Suppressor macrophage treated with lipopolysaccharide for 1 hour (primary cell): ENCODE data around the gene GGCX.

ENCODE experiments used
- DNase-seq, 3 donors: peaks; one replicate each; pipeline ENCODE4 v3.0.0-alpha.2; 2020 to 2022

Gene GGCX

DNA sequence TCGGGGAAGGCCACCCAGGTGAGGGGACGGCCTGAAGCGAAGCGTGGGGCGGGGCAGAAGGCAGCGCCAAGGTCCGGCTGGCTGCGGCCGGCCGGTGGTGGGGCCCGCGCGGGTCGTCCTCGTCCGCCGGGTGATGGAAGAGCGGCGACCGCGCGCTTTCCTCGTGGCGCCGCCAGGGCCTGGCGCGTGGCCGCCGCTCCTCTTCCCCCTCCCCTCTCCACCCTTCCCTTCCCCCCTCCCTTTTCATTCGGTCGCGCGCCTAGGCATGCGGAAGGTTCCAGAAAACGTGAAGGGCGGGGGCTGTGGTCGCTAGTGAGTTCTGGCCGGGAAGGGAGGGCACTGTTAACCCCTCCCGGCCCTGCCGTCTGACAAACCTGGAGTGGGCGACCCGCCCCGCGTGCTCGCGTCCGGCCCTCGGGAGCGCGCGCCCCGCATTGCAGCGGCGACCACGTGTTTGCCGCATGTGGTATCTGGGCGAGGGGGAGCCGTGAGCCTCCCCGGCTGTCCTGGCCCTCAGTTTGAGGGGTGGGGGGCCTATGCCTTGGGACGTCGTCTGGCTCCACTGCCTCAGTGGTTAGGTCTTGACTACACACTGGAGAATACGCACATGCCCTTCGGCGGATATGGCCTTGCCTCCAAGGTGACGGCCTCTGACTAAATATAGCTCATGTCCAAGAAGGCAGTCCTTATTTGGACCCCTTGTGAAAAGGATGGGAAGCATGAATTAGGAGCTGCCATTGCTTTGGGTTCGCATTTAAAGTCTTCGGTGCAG is 21.7 kb downstream of the GGCX start:
- peak; percentile 60 to 83 (median 65) for DNase-seq

DNA sequence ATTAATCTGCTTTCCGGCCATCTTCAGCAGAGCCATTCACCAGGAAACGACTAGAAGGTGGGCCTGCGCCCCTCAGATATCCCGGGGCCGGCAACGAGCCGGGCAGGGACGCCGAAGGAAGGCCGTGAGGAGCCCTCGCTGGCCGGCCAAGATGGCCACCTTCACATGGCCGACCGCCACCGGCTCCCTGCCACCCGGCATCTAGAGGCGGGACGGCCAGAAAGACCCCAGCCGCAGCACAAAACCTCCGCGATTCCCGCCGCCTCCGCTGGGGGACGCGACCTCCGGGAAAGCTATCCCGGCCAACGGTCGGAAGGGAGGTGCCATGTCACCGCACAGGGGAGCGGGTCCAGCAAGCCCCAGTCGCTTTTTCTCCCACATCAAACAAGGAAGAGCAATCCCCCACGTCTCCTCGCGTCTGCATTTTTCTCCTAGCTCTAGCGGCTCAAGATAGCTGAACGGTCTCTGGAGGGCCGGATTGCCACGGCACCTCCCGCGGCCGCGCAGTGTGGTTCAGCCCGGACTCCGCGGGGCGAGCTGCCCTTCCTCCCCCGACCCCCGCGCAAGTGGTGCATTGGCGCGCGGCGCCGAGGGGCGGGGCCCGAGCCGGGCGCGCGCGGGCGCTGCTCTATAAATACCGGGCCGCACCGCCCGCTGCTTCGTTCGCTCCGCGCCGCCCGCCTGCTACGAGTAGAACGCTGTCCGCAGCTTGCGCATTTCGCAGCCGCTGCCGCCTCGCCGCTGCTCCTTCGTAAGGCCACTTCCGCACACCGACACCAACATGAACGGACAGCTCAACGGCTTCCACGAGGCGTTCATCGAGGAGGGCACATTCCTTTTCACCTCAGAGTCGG is 22.6 kb downstream of the GGCX start, which contains the start of gene MAT2A:
MAT2A (plus strand) TSS at position 662 of the 854 bp plus-strand sequence; CDS start at position 782, 120 bp downstream.
- peak; percentile 93 to 98 (median 96) for DNase-seq

DNA sequence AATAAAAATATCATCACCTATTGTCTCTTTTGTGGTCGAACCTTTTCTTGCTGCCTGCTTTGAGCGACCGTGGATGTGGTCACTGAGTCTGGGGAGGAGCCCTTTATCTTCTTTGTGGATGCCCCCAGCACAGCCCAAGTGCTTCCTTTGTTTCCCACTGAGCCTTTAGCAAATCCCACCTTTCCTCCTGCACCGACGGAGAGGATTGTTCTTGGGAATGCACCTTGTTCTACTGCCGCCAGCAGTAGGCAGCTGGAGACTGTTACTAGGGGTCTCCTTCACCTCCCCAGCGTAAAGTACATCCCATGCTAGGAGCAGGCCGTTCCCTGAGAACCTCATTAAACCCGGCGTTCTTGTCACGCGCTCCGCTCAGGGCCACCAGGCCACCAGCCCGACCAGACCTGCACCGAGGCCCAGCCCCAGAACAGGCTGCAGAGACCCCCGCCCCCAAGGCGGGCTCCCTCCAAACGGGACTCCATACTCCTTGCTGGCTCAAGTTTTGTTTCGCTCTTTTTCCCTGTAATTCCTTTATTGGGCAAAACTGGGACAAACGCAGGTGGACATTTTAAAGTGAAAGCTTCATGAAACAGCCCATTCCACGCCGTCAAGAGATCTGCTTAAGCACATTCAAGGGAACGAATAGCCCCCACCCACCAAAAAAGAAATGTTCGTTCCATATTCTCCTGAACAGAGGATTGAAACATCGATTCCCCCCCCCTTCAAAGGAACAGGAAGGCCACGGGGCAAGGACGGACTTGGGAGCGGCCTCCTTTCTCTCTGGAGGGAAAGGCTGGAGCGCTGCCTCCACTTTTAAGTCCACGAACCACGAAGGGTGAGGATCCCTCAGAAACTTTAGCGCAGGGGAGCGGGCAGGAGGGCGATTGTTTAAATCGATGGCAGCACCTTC is 23.4 kb downstream of the GGCX start:
- DNase-seq: peak in 2 of 3 donors; percentile 37 to 49

DNA sequence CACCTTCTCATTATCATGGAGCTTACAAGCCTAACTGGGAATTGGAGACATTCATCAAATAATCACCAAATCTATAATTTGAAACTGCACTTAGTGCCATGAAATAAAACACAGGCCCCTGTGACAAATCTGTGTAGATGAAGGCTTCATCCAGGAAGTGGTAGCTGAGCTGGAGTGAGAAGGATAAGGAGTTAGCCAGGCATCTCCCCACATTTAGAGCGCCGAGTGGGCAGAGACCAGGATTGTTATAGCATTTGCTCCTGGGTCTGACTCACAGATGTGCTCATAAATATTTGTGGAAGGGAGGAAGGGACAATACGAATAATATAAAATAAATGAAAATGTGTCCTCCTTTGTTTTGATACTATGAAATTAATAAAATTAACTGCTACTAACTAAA is 24.8 kb downstream of the GGCX start:
- peak; percentile 50 to 60 (median 51) for DNase-seq

DNA sequence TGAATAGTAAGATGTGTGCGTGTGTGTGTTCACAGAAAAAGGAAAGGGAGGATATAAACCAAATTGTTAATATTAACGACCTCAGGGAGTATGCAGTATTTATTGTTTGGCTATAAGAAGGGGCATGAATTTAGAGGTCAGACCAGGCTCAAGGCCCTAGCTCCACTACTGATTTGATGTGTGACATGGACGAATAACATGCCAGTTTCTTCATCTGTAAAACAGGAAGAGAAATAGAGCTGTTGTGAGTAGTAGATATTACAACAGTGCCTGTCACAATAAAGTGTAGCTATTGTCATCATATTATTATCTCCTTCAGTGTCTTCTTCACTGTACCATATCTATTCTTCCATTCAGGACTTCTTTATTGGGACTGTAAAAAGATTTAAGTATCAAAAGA is 26.4 kb downstream of the GGCX start:
- DNase-seq: peak; percentile 53 to 77 (median 66)

DNA sequence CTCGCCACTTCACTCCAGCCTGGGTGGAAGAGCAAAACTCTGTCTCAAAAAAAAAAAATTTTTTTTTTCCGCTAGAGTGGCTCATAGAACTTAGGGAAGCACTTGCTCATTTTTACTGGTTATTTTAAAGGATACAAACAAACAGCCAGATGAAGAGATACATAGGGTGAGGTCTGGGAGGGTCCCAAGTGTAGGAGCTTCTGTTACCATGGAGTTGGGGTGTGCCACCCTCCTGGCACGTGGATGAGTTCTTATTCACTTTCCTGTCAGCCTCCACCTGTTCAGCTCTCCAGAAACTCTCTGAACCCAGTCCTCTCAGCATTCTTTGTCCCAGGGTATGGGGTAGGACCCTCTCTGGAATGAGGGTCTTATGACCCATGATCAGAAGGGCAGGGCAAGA is 27.2 kb downstream of the GGCX start:
- no peak for DNase-seq

DNA sequence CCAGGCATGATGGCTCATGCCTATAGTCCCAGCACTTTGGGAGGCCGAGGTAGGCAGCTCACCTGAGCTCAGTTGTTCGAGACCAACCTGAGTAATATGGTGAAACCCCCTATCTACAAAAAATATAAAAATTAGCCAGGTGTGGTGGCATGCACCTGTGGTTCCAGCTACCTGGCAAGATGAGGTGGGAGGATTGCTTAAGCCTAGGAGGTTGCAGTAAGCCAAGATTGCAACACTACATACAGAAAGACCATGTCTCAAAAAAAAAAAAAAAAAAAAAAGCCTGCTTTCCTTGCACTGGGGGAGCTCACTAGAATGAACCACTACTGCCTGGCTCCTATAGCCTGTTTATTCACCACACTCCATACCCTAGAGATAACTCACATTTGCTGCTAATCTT is 29.7 kb downstream of the GGCX start:
- no peak for DNase-seq

DNA sequence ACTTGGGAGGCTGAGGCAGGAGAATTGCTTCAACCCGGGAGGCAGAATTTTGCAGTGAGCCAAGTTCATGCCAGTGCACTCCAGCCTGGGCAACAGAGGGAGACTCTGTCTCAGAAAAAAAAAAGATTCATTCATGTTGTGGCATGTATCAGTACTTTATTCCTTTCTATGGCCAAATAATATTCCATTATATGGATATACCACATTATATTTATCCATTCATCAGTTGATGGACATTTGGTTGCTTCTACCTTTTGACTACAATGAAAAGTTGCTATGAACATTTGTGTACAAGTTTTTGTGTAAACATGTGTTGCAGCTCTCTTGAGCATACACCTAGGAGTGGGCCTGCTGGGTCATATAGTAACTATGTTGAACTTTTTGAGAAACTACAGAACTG is 31.5 kb downstream of the GGCX start:
- DNase-seq: no peak

DNA sequence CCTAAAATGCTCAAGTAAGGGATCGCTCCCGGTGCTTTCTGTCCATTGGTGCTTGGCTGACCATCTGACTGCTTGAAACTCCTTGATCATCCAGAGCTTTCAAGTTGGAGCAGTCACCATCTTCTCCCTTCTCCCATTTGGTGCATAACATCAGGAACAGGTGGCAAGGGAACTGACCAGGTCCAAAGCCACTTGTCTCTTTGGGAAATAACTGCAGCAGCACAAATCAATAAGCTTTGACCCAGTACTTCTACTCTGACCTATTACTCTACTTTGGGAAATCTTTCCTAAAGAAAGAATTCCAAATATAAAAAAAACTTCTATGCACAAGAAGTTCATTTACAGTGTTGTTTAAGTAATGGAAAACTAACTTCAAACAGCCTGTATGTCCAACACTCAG is 32.9 kb downstream of the GGCX start:
- DNase-seq: no peak

DNA sequence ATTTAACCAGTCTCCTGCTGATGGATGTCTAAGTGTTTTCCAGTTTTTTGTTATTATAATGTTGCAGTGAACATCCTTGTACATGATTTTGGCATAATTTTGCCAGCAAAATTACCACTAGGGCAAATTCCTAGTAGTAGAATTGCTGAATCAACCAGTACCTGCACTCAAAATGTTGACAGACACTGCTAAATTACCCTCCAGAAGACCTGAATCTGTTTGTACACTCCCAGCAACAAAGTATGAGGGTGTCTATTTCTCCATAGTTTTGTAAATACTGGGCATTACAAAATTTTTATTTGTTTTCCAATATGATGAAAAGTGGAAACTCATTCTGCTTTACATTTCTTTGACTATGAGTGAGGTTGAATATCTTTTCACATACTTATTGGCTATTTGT is 33.5 kb downstream of the GGCX start:
- no peak for DNase-seq

DNA sequence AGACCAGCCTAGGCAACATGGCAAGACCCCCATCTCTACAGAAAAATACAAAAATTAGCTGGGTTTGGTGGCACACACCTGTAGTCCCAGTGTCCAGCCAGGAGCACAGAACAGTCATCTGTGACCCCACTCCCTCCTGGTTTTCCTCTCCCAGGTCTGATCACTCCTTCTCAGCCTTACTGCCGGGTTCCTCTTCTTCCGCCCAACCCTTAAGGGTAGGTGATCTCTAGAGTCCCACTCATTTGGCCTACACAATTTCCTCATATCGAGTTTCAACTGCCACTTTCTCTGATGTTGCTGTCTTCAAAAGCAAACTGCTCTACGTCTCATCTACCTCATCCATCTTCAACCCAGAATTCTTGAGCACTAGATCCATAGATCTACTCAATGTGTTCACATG is 35.7 kb downstream of the GGCX start:
- DNase-seq: peak in 2 of 3 donors; percentile 40 to 43

DNA sequence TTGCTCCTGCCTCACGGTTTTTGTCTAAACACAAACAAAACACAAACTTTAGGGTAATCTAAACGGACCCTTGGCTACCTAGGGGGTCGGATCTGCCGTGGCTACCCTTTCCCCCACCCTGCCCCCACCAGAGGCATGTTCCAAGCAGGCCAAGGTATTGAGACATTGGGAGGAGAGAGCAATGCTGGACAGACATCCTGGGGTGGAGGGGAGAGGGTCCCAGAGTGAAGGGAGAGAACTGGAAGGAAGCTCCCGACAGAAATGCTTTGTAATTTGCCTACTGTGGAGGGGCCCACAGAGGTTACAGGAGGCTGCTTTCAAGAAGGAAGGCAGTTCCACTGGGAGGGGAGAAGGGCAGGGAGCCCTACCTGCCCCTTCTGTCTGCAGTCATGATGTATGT is 36.3 kb downstream of the GGCX start:
- DNase-seq: no peak

DNA sequence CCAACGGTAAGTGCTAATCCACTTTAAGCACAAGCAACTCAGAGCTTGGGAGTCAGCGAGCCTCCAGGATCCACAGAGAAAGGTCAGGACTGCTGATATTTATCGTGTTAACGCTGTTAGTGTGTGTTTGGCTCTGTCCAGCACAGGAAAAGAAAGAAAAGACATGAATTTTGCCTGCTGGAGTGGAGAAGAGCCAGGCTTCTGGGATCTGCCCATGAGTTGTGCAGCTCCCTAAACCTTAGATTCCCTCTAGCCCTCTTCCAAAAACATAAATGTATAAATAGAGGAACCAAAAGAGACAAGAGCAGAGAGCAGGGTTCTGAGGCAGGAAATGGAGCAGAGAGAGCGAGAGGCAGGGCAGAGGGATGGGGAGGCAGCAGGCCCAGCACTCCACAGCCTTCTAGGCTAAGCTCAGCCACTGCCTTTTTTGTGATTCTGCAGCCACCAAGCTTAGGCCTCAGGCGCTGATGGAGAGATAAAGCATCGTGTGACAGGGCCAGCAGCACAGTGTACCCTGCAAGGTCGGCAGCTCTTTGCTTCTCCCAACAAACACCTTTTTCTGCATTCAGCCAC is 36.9 kb downstream of the GGCX start:
- DNase-seq: peak in 2 of 3 donors; percentile 36 to 40

DNA sequence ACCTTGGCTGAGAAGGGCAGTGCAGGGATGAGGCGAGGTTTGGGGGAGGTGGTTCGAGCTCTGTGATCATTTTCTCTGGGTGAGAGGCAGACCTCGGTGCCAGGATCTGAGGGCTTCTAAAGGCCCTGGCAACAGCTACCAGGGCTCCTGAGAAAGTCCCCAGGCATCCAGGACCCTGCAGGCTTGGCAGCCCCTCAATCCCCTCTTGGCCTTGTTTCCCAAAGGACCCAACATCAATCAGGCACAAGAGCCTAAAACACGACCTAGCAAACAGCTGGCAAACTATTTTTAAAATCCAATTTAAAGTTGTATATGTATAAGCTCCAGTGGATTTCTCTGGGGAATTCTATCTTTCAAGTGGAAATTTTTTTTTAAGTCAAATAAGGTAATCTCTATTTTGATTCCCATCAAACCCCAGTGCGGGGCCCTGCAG is 37.4 kb downstream of the GGCX start:
- no peak for DNase-seq

DNA sequence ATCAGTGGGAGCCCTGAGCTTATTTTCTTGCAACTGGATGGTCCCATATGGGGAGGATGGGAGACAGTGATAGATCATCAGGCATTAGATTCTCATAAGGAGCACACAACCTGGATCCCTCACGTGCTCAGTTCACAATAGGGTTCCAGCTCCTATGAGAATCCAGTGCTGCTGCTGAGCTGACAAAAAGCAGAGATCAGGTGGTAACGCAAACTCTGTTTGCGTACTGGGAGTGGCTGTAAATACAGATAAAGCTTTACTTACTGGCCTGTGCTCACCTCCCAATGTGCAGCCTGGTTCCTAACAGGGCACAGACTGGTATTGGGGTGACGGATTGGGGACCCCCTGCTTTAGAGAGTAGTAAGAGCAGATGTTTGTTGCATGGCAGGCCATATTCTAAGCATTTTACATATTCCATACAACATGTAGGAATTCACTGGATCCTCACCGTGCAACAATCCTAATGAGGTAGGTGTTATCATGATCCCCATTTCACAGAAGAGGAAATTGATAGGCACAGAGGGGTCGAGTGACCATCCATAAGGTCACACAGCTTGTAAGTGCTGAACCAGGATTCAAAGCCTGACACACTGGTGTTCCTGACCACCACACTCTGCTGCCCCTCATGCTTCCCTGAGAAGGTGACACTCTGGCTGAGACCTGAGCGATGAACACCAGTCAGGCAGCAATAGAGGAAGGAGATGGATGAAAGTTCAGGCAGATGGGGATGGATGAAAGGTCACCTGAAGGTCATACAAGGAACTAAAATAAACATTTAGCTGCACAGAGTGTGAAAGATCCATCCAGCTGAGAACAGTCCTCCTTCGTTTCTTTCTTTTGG is 38.0 kb downstream of the GGCX start:
- DNase-seq: no peak

DNA sequence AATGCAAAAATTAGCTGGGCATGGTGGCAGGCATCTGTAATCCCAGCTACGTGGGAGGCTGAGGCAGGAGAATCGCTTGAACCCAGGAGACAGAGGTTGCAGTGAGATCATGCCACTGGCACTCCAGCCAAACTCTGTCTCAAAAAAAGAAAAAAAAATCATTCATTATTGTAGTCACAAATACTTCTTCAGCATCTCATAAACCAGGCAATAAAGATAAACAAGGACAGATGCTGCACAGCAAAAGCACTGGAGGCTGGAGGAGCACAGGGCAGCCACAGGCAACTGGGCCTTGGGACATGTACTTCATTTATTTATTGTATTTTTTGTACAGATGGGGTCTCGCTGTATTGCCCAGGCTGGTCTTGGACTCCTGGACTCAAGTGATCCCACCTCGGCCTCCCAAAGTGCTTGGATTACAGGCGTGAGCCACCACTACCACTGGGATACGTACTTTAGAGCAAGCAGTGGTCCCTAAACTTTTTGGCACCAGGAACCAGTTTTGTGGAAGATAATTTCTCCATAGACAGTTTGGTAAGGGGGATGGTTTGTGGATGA is 39.1 kb downstream of the GGCX start:
- no peak for DNase-seq

DNA sequence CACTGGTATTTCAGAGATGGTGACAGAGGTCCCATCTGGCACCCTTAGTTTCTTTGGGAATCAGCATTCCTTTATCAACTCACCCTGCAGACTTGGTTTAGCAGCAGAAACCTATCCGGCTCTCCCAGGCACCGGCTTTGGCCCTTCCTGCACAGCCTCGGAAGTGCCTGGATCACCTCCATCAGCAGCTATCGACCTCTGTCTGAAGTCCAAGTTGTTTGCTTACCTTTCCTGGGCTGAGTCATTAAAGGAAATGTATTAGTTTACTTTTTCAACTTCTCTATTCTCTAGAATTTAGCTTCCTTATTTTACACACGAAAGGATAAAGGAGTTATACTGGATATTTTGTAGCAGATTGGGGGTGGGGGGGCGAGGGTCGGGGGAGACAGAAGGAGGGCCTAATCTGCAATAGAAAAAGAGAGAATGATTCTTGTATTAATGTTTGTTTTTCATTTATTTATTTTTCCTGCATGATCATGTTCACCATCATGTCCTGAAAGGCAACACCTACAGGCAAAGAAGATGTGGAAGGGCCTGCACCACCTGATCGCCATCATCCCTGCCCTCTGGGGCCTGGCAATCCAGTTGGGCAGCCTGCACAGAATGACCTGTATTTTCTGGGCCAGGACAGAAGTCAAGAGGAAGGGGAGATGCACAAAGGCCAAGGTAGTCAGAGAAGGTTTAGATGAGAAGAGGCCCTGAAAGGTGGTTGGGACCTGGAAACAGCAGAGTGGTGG is 44.5 kb downstream of the GGCX start:
- DNase-seq: peak in 2 of 3 donors; percentile 46 to 57

DNA sequence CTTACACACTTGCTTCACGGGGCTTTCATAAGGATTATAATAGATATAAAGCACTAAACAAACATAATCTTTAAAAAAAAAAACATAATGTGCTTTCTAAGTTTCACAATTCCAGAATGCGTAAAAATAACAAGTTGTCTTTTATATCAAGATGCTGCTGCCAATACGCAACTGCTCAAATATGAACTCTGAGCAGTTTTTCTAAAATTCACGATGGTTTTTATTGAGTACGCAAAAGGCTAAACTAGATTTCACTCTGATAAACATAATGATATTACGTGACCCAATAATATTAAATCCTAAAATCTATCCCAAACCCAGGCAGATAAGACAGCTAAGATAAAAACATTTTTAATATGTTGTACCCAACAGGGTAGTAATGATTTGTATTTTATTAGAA is 47.0 kb downstream of the GGCX start:
- DNase-seq: no peak

DNA sequence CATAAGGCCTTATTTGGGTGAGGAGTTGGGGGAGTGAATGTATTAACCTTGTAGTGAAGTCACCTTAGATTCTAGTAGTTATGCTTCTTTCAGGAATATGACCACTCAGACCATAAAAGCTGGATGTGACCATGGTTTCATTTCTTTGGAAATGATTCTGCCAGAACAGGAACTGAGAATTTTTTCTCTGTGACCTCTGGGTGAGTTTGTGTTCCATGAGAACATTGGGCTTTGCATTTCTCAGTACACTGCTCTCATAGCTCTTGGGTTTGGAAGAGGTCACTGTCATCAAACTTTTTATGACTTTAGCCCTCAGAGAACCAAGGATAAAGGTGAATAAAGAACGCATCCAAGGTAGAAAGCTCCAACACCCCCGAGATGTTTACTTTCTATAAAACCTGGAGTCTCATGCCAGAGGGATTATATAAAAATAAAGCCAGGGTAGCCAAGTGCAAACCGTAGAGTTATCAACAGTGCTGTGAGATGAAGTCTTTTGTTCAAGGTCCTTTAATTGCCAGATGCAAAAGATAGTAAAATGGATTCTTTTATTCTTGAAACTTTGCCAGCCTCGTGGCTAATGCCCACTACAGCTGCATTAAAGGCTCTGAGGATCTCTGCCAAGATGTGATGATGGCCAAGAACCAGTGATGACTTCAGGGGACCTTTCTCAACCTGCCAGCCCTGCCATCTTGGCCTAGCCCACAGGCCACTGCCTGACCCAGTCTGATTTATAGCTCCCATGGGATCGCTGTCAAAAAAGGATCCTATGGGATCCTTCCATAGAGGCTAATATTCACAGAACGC is 50.1 kb downstream of the GGCX start:
- peak; percentile 74 to 95 (median 88) for DNase-seq

DNA sequence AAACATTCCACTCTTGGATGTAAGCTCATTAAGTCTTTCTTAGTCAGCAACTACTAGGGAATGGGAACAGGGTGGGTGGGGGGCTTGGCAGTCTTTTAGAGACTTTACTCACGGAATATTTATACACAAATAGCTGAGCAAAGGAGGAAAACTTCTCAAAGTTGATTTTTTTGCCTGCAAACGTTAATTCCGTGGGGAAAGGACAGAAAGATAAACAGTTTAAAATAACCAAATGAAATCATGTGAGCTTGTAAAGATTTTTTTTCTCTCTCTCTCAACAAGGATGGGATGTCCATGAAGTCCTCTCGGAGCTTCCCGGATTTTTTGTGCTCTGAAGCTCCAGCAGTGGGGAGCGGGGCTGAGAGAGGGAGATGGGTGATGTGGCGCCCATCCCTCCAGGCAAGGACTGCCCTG is 54.5 kb downstream of the GGCX start:
- no peak for DNase-seq
